ENCODE data around the gene MAPK10.

GRCh38 chr4:85961887-85962286, 398.0 kb downstream of the MAPK10 start:
- no peak for TF ChIP-seq CTCF (conservative IDR thresholded peaks at IDR 0.05; ENCODE audit: low read length)
- no peak for TF ChIP-seq EZH2phosphoT487 (IDR thresholded peaks at IDR 0.05; ENCODE audit: borderline replicate concordance, low read depth, low read length)
